NCI-H2107 treated with DMSO at 0.1 percent for 48 hours (cell line): ENCODE data around the gene NCOA7.
"Not testable (repeated sequence)": the region's sequence is repeated elsewhere in the genome, so short reads cannot be mapped to it uniquely, and the experiment has no call there.

ENCODE experiments used
- DNase-seq: peaks from one replicate; lab custom pipeline; 2025; ENCODE audit not compliant: unreplicated experiment; lab: John Stamatoyannopoulos, UW

Gene NCOA7

DNA sequence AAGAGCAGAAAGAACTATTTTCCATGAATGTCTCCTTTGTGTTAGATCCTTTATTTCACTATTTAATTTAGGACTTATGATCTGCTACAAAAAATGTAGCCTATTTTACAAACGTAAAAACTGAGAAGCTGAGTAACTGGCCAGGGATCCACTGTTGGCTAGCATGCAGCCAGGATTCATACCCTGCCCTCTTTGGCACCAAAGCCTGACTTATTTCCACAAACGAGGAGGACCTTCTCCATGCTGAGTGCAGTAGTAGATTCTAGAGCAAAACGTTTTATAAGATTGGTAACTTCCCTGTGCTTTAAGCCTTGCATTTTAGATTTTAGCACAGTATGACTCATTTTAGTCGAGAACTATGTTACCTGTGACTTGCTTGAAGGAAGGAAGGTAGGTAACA is 74.3 kb downstream of the NCOA7 start:
- no peak for DNase-seq

GRCh38 chr6:125866433-125866832 is 75.7 kb downstream of the NCOA7 start:
- DNase-seq, result no peak

DNA sequence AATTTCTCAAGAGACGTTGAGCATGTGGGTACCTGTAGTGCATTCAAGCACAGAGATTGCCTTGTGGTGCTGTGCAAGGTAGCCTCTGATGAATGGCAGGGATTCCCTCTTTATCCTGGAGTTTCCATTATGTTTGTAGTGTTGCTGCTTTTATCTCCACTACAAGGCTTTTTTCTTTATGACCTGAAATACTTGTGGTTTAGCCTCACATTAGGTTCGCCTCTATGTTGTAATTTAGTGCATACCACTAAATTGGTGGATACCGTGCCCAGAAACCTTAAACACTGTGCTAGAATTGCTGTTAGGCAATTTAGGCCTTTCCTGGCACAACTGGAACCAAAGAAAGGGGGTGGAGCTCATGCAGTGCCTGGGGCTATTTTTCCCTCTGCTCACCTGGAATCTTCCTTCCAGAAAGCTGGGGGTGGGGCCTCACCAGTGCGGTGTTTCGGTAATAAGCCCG is 76.8 kb downstream of the NCOA7 start:
- DNase-seq, result peak; percentile 95

GRCh38 chr6:125868252-125868651 is 77.5 kb downstream of the NCOA7 start:
- DNase-seq, result no peak

DNA sequence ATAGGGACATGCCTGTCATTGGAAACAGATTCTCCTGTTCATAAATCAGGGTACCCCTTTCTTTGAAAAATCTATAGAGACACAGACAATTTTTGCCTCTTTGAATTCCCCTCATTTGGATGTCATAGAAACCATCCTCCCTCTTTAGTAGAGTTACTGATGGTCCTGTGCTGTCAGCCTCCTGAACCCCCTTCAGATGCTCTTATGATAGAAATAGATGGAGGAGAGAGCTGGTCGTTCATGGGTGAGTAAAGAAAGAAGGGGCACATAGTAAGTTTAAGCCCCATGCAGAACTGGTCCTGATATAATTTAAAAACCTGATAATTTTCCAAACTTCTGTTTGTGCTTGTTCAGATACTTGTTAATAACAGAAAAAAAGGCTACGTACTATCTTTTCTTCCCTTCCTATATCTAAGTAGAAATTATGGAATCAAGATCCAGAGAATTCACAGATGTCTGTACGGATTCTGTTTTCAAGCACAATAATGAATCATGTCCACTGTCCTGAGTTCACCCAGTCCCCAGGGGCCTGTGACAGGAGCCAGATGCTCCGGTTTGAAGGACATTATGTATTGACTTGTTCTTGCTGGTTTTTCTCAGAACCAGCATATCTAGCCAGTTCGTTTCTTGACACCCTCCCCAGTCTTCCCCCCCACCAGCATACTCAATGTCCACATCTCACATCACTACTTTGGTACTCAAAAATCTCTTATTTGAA is 78.1 kb downstream of the NCOA7 start:
- no peak for DNase-seq

GRCh38 chr6:125869427-125869826 is 78.7 kb downstream of the NCOA7 start:
- no peak for DNase-seq

GRCh38 chr6:125871365-125871764 is 80.6 kb downstream of the NCOA7 start:
- peak; percentile 93 for DNase-seq

- no peak for DNase-seq
These were observed 81.6 kb downstream of the NCOA7 start for GRCh38 chr6:125872259-125872921.

GRCh38 chr6:125882243-125882642 is 91.5 kb downstream of the NCOA7 start:
- DNase-seq, result no peak

GRCh38 chr6:125884634-125885371 is 94.0 kb downstream of the NCOA7 start:
- DNase-seq, result no peak

DNA sequence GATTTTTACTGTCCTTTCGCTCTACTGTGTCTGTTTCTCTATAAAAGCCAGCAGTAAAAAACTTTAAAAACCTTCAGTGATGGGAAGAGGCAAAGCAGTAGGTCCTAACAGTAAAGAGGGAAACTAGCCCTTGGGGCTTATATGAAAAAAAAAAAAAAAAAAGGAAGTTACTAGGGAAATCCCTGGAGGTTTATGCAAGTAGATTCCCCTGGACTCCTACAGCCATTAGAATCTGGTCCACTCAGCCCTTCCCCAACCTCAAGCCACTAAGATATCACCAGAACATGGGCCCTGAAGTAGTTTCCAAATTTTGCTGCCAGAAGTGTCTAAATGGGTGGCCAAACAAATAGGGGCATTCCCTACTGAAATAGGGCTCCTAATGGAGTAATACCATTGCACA is 95.3 kb downstream of the NCOA7 start:
- no peak for DNase-seq

GRCh38 chr6:125886914-125887313 is 96.2 kb downstream of the NCOA7 start:
- DNase-seq, result no peak

DNA sequence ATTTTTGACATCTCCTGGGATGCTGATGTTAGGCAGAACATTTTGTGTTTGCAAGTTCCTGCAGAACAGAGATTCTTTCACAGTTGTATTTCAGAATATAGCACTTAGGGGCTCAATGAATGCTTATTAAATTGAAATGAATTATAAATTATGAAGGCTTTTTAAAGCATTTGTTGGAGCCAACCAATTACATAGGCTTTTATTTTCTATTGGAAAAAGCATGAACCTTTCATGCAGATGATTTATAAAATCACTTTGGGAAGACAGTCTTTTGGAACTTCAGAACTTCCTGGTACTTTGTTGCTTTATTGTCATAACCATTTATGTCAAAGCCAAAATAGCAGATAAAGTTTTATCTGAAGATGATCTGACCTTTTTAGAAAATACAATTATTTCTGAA is 96.6 kb downstream of the NCOA7 start:
- no peak for DNase-seq

DNA sequence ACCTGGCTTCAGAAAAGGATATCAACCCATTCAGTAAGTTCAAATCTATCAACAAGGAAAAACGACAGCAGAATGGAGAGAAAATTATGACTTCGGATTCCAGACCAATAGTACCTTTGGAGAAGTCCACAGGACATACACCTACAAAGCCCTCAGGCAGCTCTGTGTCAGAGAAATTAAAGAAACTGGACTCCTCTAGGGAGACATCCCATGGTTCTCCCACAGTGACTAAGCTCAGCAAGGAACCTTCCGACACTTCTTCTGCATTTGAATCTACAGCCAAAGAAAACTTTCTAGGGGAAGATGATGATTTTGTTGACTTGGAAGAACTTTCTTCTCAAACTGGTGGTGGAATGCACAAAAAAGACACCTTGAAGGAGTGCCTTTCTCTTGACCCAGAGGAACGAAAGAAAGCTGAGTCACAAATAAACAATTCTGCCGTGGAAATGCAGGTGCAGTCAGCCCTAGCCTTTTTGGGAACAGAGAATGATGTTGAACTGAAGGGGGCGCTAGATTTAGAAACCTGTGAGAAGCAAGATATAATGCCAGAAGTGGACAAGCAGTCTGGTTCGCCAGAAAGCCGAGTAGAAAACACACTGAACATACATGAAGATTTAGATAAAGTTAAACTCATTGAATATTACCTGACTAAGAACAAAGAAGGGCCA is 98.4 kb downstream of the NCOA7 start:
- DNase-seq, result no peak

DNA sequence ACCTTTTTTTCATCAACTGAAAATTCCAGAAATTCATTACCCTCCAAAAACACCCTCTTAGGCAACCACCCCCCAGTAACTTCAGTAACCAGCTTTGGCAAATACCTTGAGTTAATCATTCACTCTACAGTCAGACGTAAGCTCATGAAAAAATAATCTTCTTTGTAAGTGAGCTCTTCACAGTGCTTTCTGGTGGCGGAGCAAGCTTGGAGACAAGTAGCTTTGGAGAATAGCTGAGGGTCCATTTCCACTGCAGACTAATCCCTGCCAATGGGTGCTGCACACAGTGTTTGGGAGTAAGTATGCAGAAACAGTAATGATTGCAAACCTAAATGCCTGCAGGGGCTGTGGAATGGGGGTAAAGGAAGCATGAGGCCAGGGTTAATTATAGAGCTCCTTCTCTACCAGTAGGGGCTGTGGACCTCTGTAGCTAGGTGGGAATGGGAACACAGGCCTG is 109.0 kb downstream of the NCOA7 start:
- no peak for DNase-seq

DNA sequence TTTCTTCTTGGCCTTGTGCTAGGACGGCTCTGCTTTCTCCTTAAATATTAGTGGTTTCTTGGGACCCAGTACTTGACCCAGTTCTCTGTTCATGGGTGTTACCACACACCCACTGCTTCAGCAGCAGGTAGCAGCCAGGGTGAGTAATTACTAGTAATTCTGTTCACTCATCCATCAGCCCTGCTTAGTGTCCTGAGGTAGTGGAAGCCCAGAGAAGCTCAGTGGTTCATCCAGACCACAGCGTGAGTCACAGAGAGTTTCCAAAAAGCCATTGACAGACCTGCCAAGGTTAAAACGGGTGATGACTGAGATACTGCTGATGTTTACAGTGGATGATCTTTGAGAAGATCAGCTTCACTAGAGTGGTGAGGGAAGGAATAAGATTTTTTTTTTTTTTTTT is 114.1 kb downstream of the NCOA7 start:
- no peak for DNase-seq

DNA sequence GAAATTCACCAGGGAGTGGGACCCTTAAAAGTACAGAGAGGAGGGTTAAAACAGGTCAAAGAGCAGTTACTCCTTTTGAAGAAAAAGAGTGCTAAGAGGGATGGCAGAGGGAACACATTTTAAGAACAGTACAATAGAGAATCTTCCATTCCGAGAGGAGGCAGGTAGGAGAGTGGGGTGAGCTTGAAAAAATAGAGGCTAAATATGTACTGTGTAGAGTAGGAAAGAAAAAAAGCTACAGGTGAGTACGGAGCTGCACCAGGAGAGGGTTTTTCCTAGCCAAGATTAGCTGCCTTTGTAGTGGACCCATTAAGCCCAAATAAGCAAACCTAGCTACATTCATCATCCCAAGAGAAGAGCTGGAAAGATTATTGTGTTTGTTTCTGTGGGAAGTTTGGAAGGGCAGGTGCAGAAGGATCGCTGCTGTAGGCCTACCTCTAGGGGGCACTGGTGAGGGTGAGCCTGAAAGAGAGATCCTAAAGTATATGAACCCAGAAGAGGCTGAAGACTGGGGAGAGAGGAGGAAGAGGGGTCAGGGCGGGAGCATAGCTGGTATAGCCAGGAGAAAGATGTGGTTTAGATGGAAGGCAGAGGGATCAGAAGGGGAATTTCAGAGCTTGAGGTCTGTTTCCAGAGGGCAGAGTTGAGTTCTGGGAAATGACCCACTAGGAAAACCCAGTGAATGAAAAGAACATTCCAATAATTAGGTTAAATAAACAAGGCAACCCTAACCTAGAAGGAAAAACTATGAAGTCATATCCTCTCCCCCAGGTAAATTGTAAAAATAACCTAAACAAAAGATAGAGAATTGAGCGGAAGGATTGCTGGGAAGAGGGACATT is 115.6 kb downstream of the NCOA7 start:
- no peak for DNase-seq

- no peak for DNase-seq
These were observed 119.8 kb downstream of the NCOA7 start for GRCh38 chr6:125910527-125910926.

GRCh38 chr6:125911051-125911451 is 120.3 kb downstream of the NCOA7 start:
- not testable (repeated sequence) for DNase-seq

- not testable (repeated sequence) for DNase-seq
These were observed 121.7 kb downstream of the NCOA7 start for GRCh38 chr6:125912430-125912829.
